Activated T-cell treated with anti-CD3 and anti-CD28 coated beads for 24 hours (primary cell): Measurements from ENCODE around the gene MLH3.

Source experiments
- DNase-seq: peaks from one replicate; pipeline ENCODE4 v3.0.0-alpha.2; 2020; ENCODE audit warnings: low read depth

The MLH3 gene

GRCh38 chr14:75066691-75067090 lies 15.4 kb upstream of the MLH3 start:
- DNase-seq: no peak

- no peak for DNase-seq
Observed at GRCh38 chr14:75064205-75064567, 12.9 kb upstream of the MLH3 start.

GRCh38 chr14:75063491-75064204 lies 12.4 kb upstream of the MLH3 start, which contains the start of gene ACYP1:
TSS of gene ACYP1 (minus strand) at chr14:75064024. CDS start at chr14:75063553, 471 bp downstream.
- peak; percentile 90 for DNase-seq

- no peak for DNase-seq
Observed at GRCh38 chr14:75063013-75063412, 11.7 kb upstream of the MLH3 start.

GRCh38 chr14:75060420-75060819 lies 9.2 kb upstream of the MLH3 start:
- DNase-seq: no peak

GRCh38 chr14:75059642-75060041 lies 8.4 kb upstream of the MLH3 start:
- no peak for DNase-seq

- no peak for DNase-seq
Observed at GRCh38 chr14:75054421-75054820, 3.2 kb upstream of the MLH3 start.

- DNase-seq: no peak
Observed at GRCh38 chr14:75053396-75054291, 2.4 kb upstream of the MLH3 start.

- no peak for DNase-seq
Observed at GRCh38 chr14:75051556-75051899, 261 bp upstream of the MLH3 start.

GRCh38 chr14:75049731-75050201 lies 1.5 kb downstream of the MLH3 start:
- no peak for DNase-seq

- DNase-seq: no peak
Observed at GRCh38 chr14:75049136-75049535, 2.1 kb downstream of the MLH3 start.

GRCh38 chr14:75048101-75048500 lies 3.2 kb downstream of the MLH3 start:
- no peak for DNase-seq

- DNase-seq: no peak
Observed at GRCh38 chr14:75047506-75047905, 3.8 kb downstream of the MLH3 start.

- no peak for DNase-seq
Observed at GRCh38 chr14:75046899-75047298, 4.4 kb downstream of the MLH3 start.

- DNase-seq: no peak
Observed at GRCh38 chr14:75046275-75046674, 5.0 kb downstream of the MLH3 start.

- DNase-seq: no peak
Observed at GRCh38 chr14:75044752-75045151, 6.5 kb downstream of the MLH3 start.

GRCh38 chr14:75044322-75044721 lies 6.9 kb downstream of the MLH3 start:
- no peak for DNase-seq

GRCh38 chr14:75042035-75042434 lies 9.2 kb downstream of the MLH3 start:
- DNase-seq: no peak

- DNase-seq: no peak
Observed at GRCh38 chr14:75041613-75042012, 9.7 kb downstream of the MLH3 start.

- DNase-seq: no peak
Observed at GRCh38 chr14:75040959-75041358, 10.3 kb downstream of the MLH3 start.

GRCh38 chr14:75040507-75040906 lies 10.8 kb downstream of the MLH3 start:
- DNase-seq: no peak

GRCh38 chr14:75032939-75033338 lies 18.3 kb downstream of the MLH3 start:
- DNase-seq: no peak

GRCh38 chr14:75030147-75030546 lies 21.1 kb downstream of the MLH3 start:
- no peak for DNase-seq
